HepG2 (cell line): ENCODE results near the gene SHE. TPM values are rescaled to one million over a fixed set of nuclear protein-coding genes. Genes with fewer than 3 reads are reported as not detected.

Experiments used
- ELF3 ChIP-seq: IDR thresholded peaks from 2 replicates; pipeline ENCODE4 v1.6.1; 2016; ENCODE audit warnings: missing genetic modification reagents, missing compliant biosample characterization
- GMEB1 ChIP-seq: sonication (generic); formaldehyde crosslinking; IDR thresholded peaks from 2 replicates; pipeline ENCODE4 v1.5.1; 2020; ENCODE audit warnings: missing genetic modification reagents, mild to moderate bottlenecking, borderline replicate concordance
- HIC2 ChIP-seq: sonication (generic); formaldehyde crosslinking; IDR thresholded peaks from 2 replicates; pipeline ENCODE4 v1.9.0; 2022; ENCODE audit warnings: low read depth, missing genetic modification reagents
- HMG20B ChIP-seq: conservative IDR thresholded peaks from 2 replicates; pipeline ENCODE4 v1.6.1; 2016; ENCODE audit warnings: missing genetic modification reagents, missing compliant biosample characterization
- MED1 ChIP-seq: sonication (generic); formaldehyde crosslinking; IDR thresholded peaks from 2 replicates; pipeline ENCODE4 v1.4.0; 2020; ENCODE audit warnings: missing genetic modification reagents
- PHF5A ChIP-seq: IDR thresholded peaks from one replicate; pipeline ENCODE4 v1.6.1; 2018; ENCODE audit warnings: low read depth, missing genetic modification reagents; ENCODE audit not compliant: unreplicated experiment
- PHF8 ChIP-seq: sonication (generic); formaldehyde crosslinking; IDR thresholded peaks from 2 replicates; pipeline ENCODE4 v1.5.0; 2020; ENCODE audit warnings: missing genetic modification reagents
- TRIM22 ChIP-seq: fragments of 450-650 bp; IDR thresholded peaks from 2 replicates; pipeline ENCODE4 v1.6.1; 2017
- ZBTB33 ChIP-seq: sonication (generic); formaldehyde crosslinking; IDR thresholded peaks from 2 replicates; pipeline ENCODE4 v1.4.0; 2020; ENCODE audit warnings: missing genetic modification reagents
- ZEB1 ChIP-seq: IDR thresholded peaks from 2 replicates; pipeline ENCODE4 v1.6.1; 2012; ENCODE audit warnings: mild to moderate bottlenecking, low read depth, inconsistent platforms; ENCODE audit not compliant: insufficient replicate concordance
- ZNF574 ChIP-seq: sonication (generic); formaldehyde crosslinking; IDR thresholded peaks from 2 replicates; pipeline ENCODE4 v1.4.0; 2020; ENCODE audit warnings: missing genetic modification reagents
- ZNF792 ChIP-seq: IDR thresholded peaks from 2 replicates; pipeline ENCODE4 v1.6.1; 2016
- polyA plus RNA-seq, 8 experiments: library from polyadenylated mRNA; depleted of rRNA in 3 of 8; stranded (reverse) in 7 of 8; unstranded in 1 of 8; fragments of >200 nt; fragmentation: Illumina TruSeq in 4 of 8; extraction: Trizol in 4 of 8; gene quantifications; 2 replicates each; pipeline versions ENCODE4 v1.2.1 to v1.2.3, GENCODE V29; 2011 to 2016; ENCODE audit warnings: low read depth in 4 of 8, missing spikeins in 1 of 8, mixed read lengths in 1 of 8; ENCODE audit not compliant: insufficient read depth in 1 of 8
- total RNA-seq, 5 experiments: library from RNA; depleted of rRNA; stranded (reverse); fragments of >200 nt; fragmentation: Illumina TruSeq; extraction: Trizol; gene quantifications; 2 replicates each; pipeline ENCODE4 v1.2.3, GENCODE V29; 2016; ENCODE audit warnings: low read depth in 1 of 5
- TF ChIP-seq, protein P1 (sequence below): sonication (generic); formaldehyde crosslinking; IDR thresholded peaks from 2 replicates; pipeline ENCODE4 v1.5.1; 2020; ENCODE audit warnings: missing genetic modification reagents, mild to moderate bottlenecking, borderline replicate concordance

The SHE gene
- total and polyA plus RNA-seq, 2 of the 13 experiments (the other 11 are each of a cell fraction or from before 2014, with no cell fraction given): not detected

DNA sequence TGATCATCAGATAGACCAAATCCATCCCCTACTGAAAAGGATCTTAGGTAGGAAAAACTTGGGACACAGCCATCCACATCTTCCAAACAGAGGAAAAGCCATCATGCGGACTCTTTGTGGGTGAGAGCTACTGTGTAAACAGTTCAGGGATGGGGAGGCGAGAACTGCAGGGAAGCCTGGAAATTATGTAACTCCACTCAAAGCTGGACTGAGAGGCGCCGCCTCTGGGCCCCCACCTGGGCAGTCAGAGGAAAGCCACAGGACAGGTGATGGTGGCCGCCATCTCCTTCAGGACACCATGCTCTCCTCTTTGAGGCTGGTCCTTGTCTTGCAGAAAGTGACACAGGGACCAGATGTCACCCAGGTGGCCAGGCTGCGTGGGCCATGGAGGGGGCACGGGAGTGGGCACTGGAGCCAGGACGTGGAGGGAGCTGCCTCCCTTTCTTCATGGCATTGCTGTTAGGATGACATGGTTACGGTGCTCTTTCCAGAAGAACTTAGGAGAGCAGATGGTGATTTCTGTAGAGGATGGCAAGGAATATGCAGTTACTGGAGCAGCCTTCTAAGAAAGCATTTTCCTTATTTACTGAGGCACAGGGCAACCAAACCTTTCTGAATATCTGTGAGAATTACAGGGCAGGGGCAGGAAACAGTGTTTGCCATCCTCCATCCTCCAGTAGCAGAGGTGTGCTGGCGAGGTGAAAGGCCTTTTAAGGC is 32.2 kb downstream of the SHE start (continued):
- no peak for TF ChIP-seq GMEB1 (CRISPR knock-in tag)
- peak; percentile 28; the same call in 1 of the 2 replicates for TF ChIP-seq ELF3
- 0 out of 2 replicates have a peak, but pooled peaks have one; percentile 60 for TF ChIP-seq ZNF792 (CRISPR knock-in tag)
- TF ChIP-seq PHF8 (CRISPR knock-in tag): no peak
- peak; percentile 31; the same call in 1 of the 2 replicates for TF ChIP-seq MED1 (CRISPR knock-in tag)
- TF ChIP-seq, protein P1, sequence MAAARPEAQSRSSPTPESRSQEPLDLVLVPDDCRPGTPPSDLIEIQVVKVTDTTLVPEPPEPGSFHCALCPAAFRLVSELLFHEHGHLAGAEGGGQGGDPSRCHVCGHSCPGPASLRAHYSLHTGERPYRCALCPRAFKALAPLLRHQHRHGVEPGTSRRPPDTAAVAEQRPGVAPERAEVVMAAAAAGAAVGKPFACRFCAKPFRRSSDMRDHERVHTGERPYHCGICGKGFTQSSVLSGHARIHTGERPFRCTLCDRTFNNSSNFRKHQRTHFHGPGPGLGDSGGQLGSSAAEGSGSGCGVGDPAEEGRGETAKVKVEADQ (CRISPR knock-in tag): no peak
- TF ChIP-seq ZEB1: peak; percentile 52
- TF ChIP-seq HMG20B (CRISPR knock-in tag): no peak
- no peak for TF ChIP-seq ZBTB33 (CRISPR knock-in tag)
- no peak for TF ChIP-seq PHF5A
- TF ChIP-seq ZNF574 (CRISPR knock-in tag): 0 out of 2 replicates have a peak, but pooled peaks have one; percentile 36
- TF ChIP-seq TRIM22: no peak
- no peak for TF ChIP-seq HIC2 (CRISPR knock-in tag)
